HG03064 (cell line): ENCODE data around the gene COL18A1.

ENCODE experiments used
- ATAC-seq: cut with Tn5 transposase; IDR thresholded peaks from one replicate; pipeline ENCODE4 v1.9.1; 2021; ENCODE audit warnings: low read depth; ENCODE audit not compliant: unreplicated experiment

COL18A1 gene

DNA sequence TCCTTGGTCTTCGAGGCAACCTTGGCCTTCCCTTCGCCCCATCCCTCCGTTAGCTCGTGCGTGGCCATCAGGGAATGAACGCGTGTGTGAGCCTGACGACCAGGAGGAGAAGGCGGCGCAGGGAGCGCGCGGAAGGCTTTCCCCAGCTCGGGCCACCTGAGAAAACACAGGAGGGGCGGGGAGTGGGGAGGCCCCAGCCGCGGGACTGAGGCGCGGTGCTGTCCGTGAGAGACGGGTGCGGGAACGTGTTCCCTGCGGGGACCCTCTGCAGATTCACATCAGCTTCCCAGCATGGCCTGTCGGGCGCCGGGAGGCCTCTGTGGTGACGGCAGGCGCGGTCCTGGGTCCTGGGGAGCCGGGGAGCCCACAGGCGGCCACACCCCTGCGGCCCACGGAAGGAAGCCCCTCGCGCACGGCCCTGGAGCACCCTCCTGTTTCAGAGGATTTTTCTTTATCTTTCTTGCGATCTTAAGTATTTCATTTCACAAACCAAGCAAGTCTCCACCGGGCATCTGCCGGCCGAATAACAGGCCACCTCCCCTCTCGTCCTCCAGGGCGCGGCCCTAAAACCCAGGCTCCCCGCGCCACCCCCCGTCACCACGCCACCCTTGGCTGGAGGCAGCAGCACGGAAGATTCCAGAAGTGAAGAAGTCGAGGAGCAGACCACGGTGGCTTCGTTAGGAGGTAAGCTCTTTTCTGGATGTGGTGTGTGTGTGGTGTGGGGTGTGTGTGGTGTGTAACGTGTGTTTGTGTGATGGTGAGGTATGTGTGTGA lies 71.0 kb downstream of the COL18A1 start:
- no peak for ATAC-seq

DNA sequence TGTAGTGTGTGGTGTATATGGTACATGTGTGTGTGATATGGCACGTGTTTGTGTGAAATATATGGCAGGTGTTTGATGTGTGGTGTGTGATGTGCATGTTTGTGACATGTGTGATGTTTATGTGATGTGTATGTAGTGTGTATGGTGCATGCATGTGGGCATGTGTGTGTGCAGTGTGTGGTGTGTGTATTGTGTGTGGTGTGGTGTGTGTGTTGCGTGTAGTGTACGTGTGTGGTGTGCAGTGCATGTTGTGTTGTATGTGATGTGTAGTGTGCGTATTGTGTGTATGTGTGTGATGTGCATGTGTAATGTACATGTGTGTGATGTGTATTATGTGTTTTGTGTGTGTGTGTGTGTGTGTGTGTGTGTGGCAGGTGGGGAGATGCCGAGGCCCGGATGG lies 71.6 kb downstream of the COL18A1 start:
- ATAC-seq: no peak

DNA sequence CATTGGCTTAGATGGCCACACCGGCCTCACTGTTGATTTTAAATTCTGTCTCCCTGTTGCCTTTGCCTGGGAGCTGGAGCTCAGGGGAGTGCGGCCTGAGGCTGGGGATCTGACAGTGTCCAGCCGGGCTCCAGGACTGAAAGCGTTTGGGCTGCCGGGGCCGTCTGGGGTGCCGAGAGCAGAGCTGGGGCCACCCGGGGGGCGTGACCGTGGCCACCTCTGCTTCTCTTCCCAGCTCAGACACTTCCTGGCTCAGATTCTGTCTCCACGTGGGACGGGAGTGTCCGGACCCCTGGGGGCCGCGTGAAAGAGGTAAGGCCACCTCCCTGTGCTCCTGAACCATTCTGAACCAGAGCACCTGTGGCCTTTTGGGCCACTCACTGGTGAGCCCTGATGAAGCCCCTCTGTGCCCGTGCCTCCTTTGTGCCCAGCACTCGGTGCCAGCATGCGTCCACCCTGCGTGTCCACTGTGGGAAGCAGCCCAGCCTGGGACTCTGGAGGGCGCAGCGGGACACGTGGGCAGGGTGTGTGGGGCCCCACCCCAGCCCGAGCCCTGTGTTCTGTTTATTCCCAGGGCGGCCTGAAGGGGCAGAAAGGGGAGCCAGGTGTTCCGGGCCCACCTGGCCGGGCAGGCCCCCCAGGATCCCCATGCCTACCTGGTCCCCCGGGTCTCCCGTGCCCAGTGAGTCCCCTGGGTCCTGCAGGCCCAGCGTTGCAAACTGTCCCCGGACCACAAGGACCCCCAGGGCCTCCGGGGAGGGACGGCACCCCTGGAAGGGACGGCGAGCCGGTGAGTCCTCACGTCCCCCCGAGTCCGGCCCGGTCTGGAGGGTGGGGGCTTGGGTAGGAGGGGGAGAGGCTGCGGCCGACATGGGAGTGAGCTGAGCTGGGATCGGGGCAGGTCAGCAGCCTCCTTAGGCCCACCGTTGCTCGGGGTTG lies 72.5 kb downstream of the COL18A1 start:
- ATAC-seq: no peak

DNA sequence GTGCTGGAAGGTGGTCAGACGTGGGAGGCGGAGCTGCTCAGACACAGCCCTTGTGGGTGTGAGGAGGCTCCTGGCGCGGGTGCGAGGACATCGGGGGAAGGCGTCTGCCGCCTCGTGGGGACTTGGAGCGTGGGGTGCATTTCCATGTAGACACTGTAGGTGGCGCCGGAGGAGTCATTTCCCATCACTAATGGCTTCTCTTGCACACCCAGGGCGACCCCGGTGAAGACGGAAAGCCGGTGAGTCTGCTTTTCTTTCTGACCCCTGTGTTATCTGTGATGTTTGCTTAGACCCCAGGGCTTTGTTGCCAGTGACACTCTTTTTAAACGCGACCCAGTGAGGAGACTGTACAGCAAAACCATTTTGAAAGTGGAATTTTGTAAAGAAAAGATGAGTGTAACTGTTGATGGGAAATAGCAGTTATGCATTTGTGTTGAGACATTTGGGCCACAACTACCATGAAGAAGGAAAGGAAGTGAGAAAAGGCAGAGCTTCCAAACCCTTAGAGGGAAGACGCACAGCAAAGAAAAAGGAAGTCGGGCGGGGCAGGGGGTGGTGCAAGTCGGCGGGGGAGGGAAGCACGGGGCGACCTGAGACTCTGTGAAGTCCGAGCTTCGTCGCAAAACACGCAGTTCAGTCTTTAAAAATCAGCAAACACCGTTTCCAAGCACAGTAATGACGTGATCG lies 73.3 kb downstream of the COL18A1 start:
- ATAC-seq: no peak

GRCh38 chr21:45478816-45479669 lies 74.1 kb downstream of the COL18A1 start:
- ATAC-seq: no peak

DNA sequence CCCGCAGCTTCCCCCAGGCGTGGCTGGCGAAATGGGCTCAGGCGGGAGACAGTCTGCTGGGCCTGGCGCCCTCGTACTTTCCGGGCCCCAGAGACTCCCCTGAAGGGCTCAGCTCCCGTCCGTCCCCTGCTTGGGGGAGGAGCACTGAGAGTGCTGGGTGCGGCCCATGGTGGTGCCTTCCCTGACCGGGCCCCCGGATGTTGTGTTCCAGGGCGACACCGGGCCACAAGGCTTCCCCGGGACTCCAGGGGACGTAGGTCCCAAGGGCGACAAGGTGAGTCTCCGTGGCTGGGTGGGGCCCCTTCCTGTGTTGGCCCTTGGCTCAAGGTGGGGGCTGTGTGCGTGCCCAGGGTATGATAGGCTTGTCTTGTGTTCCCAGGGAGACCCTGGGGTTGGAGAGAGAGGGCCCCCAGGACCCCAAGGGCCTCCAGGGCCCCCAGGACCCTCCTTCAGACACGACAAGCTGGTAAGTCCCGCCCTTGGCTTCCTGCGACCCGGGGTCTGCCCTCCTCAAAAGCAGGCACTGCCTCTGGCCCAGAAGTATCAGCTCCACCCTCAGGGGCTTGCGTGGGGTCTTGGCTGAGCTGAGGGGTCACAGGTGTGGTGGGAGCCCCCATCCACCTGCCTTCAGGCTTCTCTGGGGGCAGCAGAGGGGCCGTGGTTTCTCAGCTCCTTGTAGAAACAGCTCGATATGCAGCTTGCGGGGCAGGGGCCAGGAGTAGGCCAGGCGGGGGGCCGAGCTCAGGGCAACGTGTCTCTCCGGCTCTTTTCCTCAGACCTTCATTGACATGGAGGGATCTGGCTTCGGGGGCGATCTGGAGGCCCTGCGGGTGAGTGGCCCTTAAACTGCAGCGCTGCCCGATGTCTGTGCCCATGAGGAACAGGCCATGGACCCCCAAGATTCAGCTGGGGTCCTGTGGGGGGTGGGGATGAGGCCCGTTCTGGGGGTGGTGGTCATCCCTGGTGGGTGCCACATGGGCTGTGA lies 75.0 kb downstream of the COL18A1 start:
- no peak for ATAC-seq

DNA sequence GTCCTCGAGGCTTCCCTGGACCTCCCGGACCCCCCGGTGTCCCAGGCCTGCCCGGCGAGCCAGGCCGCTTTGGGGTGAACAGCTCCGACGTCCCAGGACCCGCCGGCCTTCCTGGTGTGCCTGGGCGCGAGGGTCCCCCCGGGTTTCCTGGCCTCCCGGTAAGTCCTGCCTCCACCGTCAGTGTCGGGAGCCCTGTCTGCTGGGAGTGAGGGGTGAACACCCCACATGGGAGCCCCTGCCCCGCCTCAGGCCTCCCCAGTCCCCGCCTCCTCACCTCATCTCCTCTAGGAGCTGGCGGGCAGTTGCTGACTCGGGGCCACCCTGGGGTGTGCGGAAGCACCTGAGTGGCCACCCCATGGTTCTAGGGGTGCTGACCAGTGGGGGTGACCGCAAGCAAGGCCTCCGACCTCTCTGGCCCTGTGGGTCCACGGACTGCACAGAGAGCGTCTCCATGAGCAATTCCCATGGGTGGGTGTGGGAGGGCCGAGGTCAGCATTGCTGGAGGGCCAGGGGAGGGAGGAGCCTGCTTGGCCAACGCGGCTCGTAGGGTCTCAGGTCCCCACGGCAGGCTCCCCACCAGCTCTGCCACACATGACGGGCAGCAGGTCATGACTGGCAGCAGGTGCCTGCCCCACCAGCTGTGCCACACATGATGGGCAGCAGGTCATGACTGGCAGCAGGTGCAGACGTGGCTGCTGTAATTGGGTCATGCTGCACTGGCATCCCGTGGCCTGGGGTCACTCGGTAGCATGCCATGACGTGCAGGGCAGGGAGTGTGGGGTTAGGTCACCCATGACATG lies 75.9 kb downstream of the COL18A1 start:
- no peak for ATAC-seq

DNA sequence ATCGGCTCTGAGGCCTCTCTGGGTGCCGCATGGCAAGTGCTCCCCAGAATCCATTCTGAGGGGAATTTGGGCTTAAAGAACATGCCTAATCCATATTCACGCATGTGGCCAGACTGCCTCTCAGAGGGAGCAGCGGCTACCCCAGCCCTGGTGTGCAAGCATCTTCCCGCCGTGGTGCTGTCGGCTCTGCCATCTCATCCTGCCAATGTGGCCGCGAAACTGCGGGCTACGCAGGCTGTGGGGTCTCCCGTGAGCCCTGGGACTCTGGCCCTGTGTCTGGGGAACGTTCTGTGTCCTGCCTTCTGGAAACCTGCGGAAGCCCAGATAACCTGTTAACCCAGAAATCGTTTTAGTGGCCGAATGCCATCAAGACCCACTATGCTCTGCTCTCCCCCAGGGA lies 76.6 kb downstream of the COL18A1 start:
- ATAC-seq: no peak

DNA sequence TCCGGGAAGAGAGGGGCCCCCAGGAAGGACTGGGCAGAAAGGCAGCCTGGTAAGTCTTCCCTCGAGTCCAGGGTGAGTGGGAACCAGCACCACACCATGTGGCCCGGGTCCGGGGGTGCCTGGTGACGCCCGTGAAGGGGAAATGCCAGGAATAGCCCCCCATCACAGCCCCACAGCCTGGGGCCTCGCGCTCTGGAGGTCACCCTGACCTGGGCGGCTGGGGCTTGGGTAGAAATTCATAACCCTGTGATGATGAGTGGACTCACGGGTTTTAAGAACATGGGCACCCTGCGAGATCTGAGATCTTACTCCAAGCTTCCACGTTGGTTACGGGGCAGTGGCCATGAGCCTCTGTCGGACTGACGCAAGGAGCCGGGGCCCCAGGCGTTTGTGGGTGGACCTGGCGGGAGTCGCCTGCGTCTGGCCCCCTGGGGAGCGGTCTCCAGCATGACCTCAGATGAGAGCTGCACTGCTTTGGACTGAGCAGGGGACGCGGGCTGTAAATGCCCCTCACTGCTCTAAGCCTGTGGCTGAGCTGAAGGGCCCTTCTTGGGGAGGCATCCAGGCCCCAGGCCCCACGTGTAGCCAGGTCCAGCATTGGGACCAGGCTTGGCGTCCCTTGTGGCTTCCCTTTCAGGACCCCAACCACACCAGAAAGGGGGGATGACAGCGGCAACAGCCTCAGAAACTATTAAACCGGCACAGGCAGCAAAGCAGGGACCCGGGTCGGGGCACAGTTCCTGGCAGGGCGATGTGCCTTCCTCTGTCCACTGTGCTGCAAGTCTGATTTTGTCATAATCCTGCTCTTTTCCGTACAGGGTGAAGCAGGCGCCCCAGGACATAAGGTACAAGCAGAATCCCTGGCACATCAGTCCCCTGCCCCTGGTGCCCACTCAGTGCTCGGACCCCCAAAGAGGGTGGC lies 77.3 kb downstream of the COL18A1 start:
- no peak for ATAC-seq

DNA sequence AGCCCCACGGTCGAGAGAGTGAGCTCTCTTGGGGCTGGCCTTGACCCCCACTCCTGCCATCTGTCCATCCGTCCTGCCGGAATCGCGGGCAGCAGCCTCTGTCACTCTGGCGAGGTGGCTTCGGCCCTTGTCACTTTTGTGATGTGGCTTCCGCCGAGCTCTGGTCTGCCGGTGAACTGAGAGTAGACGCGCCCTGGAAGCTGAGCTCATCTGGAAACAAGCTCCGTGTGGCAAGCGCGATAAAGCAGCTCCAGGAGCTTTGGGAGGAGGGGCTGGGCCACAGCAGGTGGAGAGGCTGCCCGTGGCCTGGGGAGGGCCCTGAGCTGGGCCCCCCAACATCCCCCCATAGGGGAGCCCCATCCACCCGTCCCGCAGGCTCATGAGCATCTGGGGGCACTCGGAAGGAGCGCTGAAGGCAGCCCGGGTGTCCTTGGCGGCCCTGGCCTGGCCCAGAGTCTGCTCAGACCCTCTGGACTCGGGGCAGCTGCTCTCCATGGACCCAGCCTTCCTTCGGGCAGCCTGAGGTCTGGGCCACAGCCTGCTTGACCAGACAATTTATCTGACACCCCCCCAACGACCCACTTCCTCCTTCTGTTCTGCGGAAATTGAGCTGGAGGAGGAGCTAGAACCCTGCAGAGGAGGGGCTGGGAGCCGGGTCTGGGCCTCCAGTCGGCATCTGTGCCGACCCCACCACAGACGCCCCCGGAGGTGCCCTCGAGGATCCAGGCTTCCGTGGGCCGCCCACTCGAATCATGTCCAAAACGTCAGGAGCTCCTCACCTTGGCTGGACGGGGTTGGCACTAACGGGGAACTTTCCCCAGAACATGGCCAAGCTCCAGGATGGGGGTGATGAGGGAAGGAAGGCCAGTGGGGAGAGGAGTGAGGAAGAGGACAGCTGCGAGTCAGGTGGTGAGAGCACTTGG lies 78.2 kb downstream of the COL18A1 start:
- no peak for ATAC-seq

DNA sequence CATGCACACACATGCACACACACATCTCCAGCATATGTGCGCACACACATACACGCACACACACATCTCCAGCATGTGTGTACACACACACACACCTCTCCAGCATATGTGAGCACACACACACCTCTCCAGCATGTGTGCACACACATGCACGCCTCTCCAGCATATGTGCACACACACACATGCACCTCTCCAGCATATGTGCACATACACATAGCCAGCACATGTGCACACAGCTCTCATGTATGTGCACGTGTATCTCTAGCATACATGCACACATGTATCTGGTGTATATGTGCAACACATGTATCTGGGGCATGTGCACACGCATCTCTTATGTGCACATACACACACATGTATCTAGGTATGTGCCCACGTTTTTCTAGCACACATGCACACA lies 79.4 kb downstream of the COL18A1 start:
- no peak for ATAC-seq

DNA sequence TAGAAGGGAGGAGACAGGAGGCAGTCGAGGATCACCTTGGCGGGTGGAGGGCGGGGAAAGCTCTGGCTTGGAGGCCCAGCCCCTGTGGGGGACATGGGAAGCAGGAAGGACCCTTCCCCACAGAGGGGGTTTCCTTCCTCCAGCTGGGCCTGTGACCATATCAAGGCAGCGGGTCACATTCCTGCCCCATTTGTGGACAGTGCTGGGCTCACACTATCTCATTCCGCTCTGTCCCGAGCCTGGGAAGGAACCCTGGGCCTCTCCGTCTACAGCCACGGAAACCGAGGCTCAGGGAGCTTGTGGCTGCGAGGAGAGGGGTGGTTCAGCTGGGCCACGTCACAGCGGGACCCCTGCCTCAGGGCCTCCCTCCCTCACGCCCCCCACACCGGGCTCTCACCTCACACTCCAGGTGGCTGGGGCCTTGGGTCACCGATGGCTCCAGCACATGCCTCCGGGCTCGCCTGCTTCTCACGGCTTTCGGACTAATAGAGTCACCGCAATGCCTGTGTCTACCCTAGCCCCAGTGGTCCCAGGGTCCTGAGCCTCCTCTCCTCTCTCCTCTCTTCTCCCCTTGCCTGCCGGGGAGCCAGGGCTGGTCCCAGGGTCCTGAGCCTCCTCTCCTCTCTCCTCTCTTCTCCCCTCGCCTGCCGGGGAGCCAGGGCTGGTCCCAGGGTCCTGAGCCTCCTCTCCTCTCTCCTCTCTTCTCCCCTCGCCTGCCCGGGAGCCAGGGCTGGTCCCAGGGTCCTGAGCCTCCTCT lies 80.9 kb downstream of the COL18A1 start:
- ATAC-seq: no peak

DNA sequence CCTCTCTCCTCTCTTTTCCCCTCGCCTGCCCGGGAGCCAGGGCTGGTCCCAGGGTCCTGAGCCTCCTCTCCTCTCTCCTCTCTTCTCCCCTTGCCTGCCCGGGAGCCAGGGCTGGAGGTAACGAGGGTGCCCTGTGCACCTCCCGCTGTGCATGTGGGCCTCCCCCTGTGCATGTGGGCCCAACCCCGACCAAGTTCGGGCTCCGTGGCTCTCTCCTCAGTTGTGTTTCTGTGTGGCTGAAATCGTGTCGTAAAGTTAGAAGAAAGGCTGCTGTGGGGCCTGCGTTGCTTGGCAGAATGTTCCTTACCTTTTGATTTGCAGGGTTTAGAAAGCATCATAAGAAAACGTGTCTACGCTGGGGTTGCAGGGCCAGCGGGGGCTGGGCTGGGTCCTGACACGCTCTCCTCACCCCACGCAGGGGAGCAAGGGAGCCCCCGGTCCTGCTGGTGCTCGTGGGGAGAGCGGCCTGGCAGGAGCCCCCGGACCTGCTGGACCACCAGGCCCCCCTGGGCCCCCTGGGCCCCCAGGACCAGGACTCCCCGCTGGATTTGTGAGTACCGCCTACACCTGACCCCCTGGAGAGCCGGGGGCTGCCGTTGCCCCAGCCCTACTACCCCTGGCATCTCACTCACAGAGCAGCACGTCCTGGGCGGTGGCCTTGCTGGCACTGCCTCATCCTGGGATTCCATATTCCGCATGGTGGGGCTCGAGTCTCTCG lies 81.6 kb downstream of the COL18A1 start:
- ATAC-seq: no peak

DNA sequence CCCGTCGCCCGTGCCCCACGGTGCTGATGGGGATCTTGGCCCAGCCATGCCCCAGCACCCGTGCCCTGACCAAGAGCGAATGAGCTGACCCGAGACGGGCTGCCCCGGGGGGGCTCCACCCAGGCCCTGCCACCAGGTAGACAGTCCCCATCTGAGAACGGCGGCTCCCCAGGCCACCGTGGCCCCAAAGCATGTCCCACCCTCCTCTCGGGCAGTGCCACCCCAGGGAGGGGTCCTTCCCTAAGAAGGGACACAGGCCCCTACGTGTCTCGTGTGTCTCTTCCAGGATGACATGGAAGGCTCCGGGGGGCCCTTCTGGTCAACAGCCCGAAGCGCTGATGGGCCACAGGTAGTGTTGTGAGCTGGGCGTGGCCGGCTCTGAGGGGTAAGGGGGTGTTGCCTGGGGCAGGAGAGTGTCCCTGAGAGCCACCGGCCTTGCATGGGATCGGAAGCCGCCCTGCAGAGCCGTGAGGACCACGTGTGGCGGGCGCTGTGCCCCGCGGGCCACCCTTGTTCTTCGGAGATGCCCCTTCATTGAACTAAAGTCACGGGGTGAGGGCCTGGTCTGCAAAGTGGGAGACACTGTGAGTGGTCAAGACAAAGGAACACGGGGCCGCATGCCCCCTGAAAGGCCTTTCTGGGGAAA lies 82.3 kb downstream of the COL18A1 start:
- ATAC-seq: no peak
